GM21515 (cell line): Measurements from ENCODE around the gene MRC2.

Experiments
- ATAC-seq: cut with Tn5 transposase; IDR thresholded peaks from one replicate; pipeline ENCODE4 v1.9.1; 2021; ENCODE audit not compliant: unreplicated experiment

Gene MRC2

DNA sequence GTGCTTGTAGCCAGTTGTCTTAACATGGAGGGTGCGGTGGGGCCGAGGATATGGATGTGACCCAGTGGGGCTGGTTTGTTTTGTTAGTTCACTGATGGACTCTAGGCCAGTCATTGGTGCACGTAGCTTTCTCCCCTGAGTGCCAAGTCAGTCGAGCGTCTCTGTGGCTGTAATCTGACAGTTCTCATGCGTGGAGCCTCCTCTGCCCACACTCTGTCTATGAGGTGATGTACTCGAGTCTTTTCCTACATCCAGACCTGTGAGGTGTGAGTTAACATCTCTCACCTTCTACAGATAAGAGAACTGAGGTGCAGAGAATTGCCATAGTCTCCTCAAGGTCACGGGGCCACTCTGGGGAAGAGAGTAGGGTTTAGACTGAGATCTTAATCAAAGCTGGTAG, 90.4 kb downstream of the MRC2 start:
- no peak for ATAC-seq

GRCh38 chr17:62718429-62718828, 91.0 kb downstream of the MRC2 start:
- ATAC-seq, result no peak

DNA sequence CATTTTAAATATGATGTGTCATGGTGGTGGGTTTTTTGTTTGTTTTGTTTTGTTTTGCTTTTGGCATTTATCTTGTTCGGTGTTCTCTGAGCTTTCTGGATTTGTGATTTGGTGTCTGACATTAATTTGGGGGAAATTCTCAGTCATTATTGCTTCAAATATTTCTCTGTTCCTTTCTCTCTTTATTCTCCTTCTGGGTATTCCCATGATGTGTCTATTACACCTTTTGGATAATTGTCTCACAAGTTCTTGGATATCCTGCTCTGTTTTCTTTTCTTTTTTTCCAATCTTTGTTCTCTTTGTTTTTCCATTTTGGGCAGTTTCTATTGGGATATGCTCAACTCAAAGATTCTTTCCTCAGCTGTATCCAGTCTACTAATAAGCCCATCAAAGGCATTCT, 92.1 kb downstream of the MRC2 start:
- ATAC-seq, result no peak

- ATAC-seq, result no peak
Observed at GRCh38 chr17:62720126-62720850, 92.8 kb downstream of the MRC2 start.

DNA sequence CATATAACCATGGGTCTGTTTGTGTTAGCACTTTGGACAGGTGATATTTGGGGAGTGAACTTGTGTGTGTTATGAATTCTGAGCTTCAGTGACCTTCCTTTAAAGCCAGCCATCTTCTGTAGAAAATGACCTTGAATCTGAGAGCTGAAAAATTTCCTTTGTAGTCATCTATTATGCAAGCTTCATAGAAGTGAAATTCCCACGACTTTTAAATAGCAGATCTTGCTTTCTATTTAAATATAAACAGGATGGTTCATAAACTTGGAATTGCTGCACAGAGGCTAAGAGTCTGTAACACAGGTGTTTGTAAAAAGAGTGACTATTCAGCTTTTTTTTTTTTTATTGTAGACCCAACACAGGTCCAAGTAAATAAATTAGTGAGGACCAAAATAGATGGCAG, 95.2 kb downstream of the MRC2 start:
- ATAC-seq, result no peak

- ATAC-seq, result no peak
Observed at GRCh38 chr17:62723842-62724241, 96.4 kb downstream of the MRC2 start.

DNA sequence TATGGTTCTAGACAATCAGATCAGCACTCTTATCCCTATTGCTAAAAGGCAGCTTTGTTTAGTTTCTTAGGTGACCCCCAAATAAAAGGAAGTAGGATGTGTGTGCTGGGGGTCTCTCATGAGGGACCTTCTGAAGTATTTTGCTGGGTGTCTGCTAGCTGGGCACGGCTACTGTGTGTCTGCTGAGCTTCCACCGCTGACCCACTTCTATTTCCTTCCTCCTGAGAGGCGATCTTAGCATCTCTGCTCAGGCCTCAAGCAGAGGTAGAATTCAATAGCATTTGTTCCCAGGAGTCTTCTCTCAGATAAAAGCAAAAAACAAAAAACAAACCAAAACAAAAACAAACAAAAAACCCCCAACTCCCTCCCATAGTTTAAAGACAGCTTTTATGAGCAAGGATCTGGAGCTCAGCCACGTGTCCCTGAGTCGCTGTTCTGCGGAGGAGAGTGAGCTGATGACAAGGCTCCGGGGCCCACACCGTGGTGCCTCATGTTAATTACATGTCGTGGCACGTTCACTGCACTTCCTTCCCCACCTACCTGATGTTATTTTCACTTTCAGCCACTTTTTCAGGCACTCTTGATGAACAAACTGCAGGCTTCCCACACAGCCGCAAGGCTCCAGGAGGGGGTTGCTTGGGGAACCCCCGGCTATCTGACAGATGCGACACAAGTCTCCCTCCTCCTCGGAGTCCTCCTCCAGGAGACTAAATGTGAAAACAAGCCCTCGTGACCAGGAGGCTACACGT, 97.1 kb downstream of the MRC2 start:
- peak; percentile 94 for ATAC-seq

DNA sequence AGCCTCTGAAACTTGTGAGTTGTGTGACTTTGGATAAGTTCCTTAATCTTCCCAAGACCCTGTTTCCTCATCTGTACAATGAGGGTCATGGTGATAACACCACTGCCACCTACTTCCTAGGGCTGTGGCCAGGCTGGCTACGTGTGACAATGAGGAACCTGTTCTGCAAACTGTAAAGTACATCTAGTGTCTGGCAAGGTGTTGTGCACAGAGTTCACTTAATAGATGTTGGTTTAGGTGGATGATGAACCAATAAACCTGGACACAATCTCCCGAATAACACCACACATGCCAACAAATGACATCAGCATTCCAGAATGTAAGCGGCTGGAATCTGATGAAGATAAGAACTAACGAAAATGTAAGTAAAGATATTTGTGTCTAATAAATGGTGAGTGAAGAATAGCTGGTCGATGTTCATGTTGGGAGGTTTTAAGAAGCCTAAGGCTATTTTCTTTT, 98.3 kb downstream of the MRC2 start:
- no peak for ATAC-seq

GRCh38 chr17:62727916-62728672, 100.6 kb downstream of the MRC2 start:
- no peak for ATAC-seq

DNA sequence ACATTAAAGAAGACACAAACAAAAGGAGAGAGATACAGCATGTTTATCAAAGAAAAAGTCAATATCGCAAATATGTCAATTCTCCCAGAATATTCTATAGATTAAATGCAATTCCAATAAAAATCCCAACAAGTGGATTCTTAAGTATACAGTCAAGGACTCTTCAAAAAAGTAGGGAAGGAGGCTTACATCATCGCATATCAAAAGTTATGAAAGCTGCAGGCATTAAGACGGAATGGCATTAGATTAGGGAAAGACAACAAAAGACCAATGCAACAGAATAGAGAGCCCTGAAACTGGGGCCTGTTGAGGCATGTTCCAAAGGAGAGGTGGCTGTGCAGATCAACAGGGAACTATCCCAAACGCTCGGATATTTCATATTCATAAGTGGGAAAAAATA, 104.7 kb downstream of the MRC2 start:
- ATAC-seq, result no peak

DNA sequence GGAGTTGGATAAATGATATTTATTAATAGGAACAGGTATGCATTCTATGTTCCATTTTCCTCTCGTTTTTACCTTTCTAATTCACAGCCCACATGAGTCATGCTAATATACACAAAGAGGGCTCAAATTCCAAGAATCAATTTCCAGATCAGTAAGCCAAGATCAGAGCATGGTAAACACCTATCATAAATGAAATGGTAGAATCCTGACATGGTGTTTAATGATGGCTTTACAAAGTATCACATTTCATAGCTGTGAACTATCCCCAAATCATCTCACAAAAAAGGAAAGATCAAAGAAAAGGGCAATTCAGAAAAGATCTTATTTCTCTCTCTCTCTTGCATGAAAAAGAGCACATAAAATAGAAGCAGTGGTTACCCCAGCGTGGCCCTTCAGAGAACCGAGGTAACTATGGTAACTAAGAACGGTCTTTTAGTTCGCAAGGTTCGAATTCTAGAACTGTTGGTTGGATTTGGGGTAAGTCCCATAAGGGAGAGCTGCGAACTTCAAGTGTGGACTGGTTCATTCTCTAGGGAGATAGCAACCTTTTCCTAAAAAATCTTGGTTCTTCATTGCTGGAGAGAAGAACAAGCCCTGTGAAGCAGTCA, 107.7 kb downstream of the MRC2 start:
- no peak for ATAC-seq

DNA sequence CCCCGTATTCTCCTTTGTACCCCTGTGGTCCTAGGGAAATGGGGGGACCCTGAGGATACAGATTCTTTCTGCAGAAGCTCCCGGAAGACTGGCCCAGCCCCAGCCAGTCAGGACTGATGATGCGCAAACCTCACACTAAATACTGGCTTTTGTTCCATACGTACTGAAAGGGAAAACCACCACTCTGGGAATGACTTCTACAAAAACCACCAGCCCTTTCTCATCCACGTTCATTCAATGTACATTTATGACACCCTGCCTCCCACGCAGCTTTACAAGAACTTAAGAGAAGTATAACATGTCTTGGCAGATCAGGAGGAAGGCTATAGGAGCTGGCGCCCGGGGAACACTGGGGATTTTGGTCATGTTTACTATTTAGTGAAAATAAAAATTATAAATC, 110.0 kb downstream of the MRC2 start:
- no peak for ATAC-seq

GRCh38 chr17:62738281-62738680, 110.8 kb downstream of the MRC2 start:
- no peak for ATAC-seq

- ATAC-seq, result no peak
Observed at GRCh38 chr17:62739645-62740388, 112.3 kb downstream of the MRC2 start.

DNA sequence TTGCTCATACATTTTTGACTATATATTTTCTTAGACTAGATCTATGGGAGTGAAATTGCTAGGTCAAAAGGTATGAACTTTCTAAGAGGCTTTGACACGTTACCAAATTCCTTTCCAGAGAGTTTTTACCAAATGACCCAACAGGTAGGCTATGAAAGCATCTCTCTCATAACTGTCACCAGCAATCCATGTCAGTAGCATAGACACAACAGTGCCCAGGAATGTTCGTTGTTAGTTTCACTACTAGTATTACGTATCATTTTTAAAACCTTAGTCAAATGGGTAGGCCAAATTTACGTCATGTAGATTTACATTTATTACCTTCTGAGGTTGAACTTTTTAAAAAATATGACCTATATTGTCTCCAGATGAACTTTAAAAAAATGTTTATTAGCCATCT, 113.8 kb downstream of the MRC2 start:
- no peak for ATAC-seq
